ENCODE data around the gene SUB1. TPM values are rescaled to one million over a fixed set of nuclear protein-coding genes. Genes with fewer than 3 reads are reported as not detected.
A peak's percentile ranks its signal among the peaks of the same experiment; 100 is the strongest.

Gene SUB1
- total and polyA plus RNA-seq, 2 experiments from 2014 or later = 135 to 415 TPM

DNA sequence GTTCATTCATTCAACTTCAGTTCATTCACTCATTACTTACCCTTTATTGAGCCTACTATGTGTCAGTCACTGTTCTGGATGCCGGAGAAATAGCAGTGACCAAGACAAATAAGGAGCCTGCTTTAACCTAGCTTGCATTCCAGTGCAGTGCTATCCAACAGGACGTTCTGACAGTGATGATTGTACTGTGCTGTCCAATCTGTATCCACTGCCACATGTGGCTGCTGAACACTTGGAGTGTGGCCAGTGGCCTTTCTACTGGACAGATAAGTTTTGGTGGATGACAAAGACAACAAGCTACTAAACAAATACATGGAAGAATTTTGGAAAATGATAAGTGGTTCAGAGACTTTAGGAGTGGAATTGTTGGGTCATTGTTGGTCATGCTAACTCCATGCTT lies 33.6 kb downstream of the SUB1 start:
- no peaks in the 10 kb centered on the region for H3K4me1 ChIP-seq (ENCODE audit: low read depth)
- no peaks in the 10 kb centered on the region for H3K27me3 ChIP-seq
- no peaks in the 10 kb centered on the region for H3K9me3 ChIP-seq (ENCODE audit: low read depth)
- TF ChIP-seq CTCF (IDR thresholded peaks at IDR 0.05; ENCODE audit: low read depth, low read length) = no peak
- no peak overlapping the region for H3K4me3 ChIP-seq
- no peak overlapping the region for H3K27ac ChIP-seq
- no peaks in the 10 kb centered on the region for H3K36me3 ChIP-seq
- DNase-seq (ENCODE audit: low read depth in 1 of 2, low spot score in 1 of 2) = no peak

DNA sequence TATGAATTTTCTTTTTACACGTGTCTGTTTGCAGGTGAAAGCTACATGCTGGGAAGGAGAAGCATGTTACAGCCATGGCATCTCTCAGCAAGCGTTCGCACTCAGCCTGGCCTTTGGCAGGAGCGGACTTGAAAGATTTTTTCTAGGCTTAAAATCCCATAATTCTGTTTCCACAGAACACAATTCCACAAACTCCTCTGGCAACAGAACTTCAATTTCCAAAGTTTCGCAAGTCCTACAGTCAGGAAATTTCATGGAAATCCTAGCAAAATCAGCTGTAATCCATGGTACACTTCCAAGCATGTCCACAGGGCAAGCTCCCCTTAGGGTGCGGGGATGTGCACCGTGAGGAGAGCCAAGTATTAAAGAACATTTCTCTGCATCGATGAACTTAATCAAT lies 35.9 kb downstream of the SUB1 start:
- no peaks in the 10 kb centered on the region for H3K36me3 ChIP-seq
- H3K9me3 ChIP-seq (ENCODE audit: low read depth) = no peaks in the 10 kb centered on the region
- no peak overlapping the region for H3K27ac ChIP-seq
- TF ChIP-seq CTCF (IDR thresholded peaks at IDR 0.05; ENCODE audit: low read depth, low read length) = no peak
- H3K4me3 ChIP-seq = no peak overlapping the region
- no peaks in the 10 kb centered on the region for H3K27me3 ChIP-seq
- no peaks in the 10 kb centered on the region for H3K4me1 ChIP-seq (ENCODE audit: low read depth)
- DNase-seq (ENCODE audit: low read depth in 1 of 2, low spot score in 1 of 2) = no peak

- Histone ChIP-seq H3K36me3 (no peaks in the 10 kb centered on the region), H3K4me3 (no peak overlapping the region), H3K27me3 (no peaks in the 10 kb centered on the region), H3K4me1 (ENCODE audit: low read depth) (no peaks in the 10 kb centered on the region), H3K9me3 (ENCODE audit: low read depth) (no peaks in the 10 kb centered on the region), H3K27ac (no peak overlapping the region)
- peak in 1 of 2 donors; percentile 43 for DNase-seq (ENCODE audit: low read depth in 1 of 2, low spot score in 1 of 2)
- TF ChIP-seq CTCF (IDR thresholded peaks at IDR 0.05; ENCODE audit: low read depth, low read length) = no peak
These were observed 39.7 kb downstream of the SUB1 start for GRCh38 chr5:32625106-32625505.

GRCh38 chr5:32625547-32625946 lies 40.2 kb downstream of the SUB1 start:
- Histone ChIP-seq H3K4me3 (no peak overlapping the region), H3K4me1 (ENCODE audit: low read depth) (no peaks in the 10 kb centered on the region), H3K36me3 (no peaks in the 10 kb centered on the region), H3K27me3 (no peaks in the 10 kb centered on the region), H3K27ac (no peak overlapping the region), H3K9me3 (ENCODE audit: low read depth) (no peaks in the 10 kb centered on the region)
- DNase-seq (ENCODE audit: low read depth in 1 of 2, low spot score in 1 of 2) = no peak
- TF ChIP-seq CTCF (IDR thresholded peaks at IDR 0.05; ENCODE audit: low read depth, low read length) = no peak

DNA sequence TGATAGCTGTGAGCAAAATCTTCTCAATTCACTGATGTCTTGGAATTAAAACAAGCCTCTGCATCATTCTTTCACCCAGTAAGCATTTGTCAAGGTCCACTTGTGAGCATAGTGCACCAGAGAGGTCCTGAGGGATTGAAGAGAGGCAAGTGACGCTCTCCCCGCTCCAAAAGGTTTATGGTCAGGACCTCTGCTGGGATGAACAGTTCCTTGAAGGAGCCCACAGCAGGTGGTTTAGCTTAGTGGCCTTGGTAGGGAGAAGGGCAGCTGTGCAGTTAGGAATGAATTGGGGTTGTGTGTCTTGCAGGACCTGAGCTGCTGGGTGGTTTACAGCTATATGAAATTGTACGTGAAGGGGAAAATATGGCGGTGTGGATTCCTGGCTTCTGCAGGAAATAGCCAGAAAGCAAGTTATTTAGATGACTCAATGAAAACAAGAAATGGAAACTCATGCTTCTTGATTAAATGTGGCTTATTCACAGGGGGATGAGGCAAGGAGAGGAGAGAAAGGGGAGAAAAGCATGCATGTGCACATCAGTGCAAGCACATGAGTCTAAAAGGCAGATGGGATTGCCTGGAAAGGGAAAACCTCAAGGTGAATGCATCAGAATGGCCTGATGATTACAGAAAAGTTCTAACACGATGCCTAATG lies 42.0 kb downstream of the SUB1 start:
- peak; percentile 16 to 29 for DNase-seq (ENCODE audit: low read depth in 1 of 2, low spot score in 1 of 2)
- no peaks in the 10 kb centered on the region for H3K9me3 ChIP-seq (ENCODE audit: low read depth)
- no peak overlapping the region for H3K27ac ChIP-seq
- H3K4me3 ChIP-seq = no peak overlapping the region
- no peaks in the 10 kb centered on the region for H3K27me3 ChIP-seq
- no peak for TF ChIP-seq CTCF (IDR thresholded peaks at IDR 0.05; ENCODE audit: low read depth, low read length)
- no peaks in the 10 kb centered on the region for H3K36me3 ChIP-seq
- H3K4me1 ChIP-seq (ENCODE audit: low read depth) = no peaks in the 10 kb centered on the region

All from cardiac muscle cell (in vitro differentiated cells and primary cell).